ENCODE measurements around the gene PTMA.

GRCh38 chr2:231680992-231681852, 27.1 kb upstream of the PTMA start:
- peak; percentile 67 for TF ChIP-seq MAX (IDR thresholded peaks at IDR 0.05)
- peak; percentile 68; the same call in 1 of the 2 replicates for TF ChIP-seq TAF1 (IDR thresholded peaks at IDR 0.05; ENCODE audit: low read depth)

All from Ishikawa (cell line).